ENCODE measurements around the gene CUX1.
A peak's percentile ranks its signal among the peaks of the same experiment; 100 is the strongest.
"Not testable (repeated sequence)": the region's sequence is repeated elsewhere in the genome, so short reads cannot be mapped to it uniquely, and the experiment has no call there.

CUX1 gene

GRCh38 chr7:101884671-101885596 is 67.5 kb downstream of the CUX1 start:
- H3K4me1 ChIP-seq (ENCODE audit: control insufficient read depth, insufficient read depth, low read length), result peaks cover 47% of the 10 kb centered on the region
- H3K4me3 ChIP-seq (ENCODE audit: low read length), result no peak overlapping the region
- H3K27me3 ChIP-seq (ENCODE audit: control insufficient read depth, insufficient read depth, low read length), result no peaks in the 10 kb centered on the region
- no peaks in the 10 kb centered on the region for H3K9me3 ChIP-seq (ENCODE audit: control insufficient read depth, low read length)
- peak overlapping the region; percentile 4 for H3K9ac ChIP-seq (ENCODE audit: low read length)
- H3K36me3 ChIP-seq (ENCODE audit: control insufficient read depth, insufficient read depth, low read length), result no peaks in the 10 kb centered on the region

- Histone ChIP-seq H3K4me3 (ENCODE audit: low read length) (no peak overlapping the region), H3K27me3 (ENCODE audit: control insufficient read depth, insufficient read depth, low read length) (no peaks in the 10 kb centered on the region), H3K4me1 (ENCODE audit: control insufficient read depth, insufficient read depth, low read length) (peaks cover 42% of the 10 kb centered on the region), H3K9me3 (ENCODE audit: control insufficient read depth, low read length) (no peaks in the 10 kb centered on the region), H3K9ac (ENCODE audit: low read length) (peak overlapping the region; percentile 4), H3K36me3 (ENCODE audit: control insufficient read depth, insufficient read depth, low read length) (no peaks in the 10 kb centered on the region)
These were observed 68.2 kb downstream of the CUX1 start for GRCh38 chr7:101885597-101885955.

GRCh38 chr7:101887352-101887751 is 69.9 kb downstream of the CUX1 start:
- not testable (repeated sequence) for H3K36me3 ChIP-seq (ENCODE audit: control insufficient read depth, insufficient read depth, low read length); H3K9ac ChIP-seq (ENCODE audit: low read length); H3K27me3 ChIP-seq (ENCODE audit: control insufficient read depth, insufficient read depth, low read length); H3K4me3 ChIP-seq (ENCODE audit: low read length); H3K9me3 ChIP-seq (ENCODE audit: control insufficient read depth, low read length)
- H3K4me1 ChIP-seq (ENCODE audit: control insufficient read depth, insufficient read depth, low read length), result peaks cover 25% of the 10 kb centered on the region

GRCh38 chr7:101888564-101888963 is 71.1 kb downstream of the CUX1 start:
- not testable (repeated sequence) for H3K27me3 ChIP-seq (ENCODE audit: control insufficient read depth, insufficient read depth, low read length); H3K9me3 ChIP-seq (ENCODE audit: control insufficient read depth, low read length); H3K4me3 ChIP-seq (ENCODE audit: low read length); H3K36me3 ChIP-seq (ENCODE audit: control insufficient read depth, insufficient read depth, low read length); H3K9ac ChIP-seq (ENCODE audit: low read length)
- H3K4me1 ChIP-seq (ENCODE audit: control insufficient read depth, insufficient read depth, low read length), result peaks cover 15% of the 10 kb centered on the region

GRCh38 chr7:101890749-101891523 is 73.5 kb downstream of the CUX1 start:
- H3K4me1 ChIP-seq (ENCODE audit: control insufficient read depth, insufficient read depth, low read length), result peaks cover 1% of the 10 kb centered on the region

GRCh38 chr7:101891936-101892640 is 74.7 kb downstream of the CUX1 start:
- Histone ChIP-seq H3K36me3 (ENCODE audit: control insufficient read depth, insufficient read depth, low read length) (no peaks in the 10 kb centered on the region), H3K4me3 (ENCODE audit: low read length) (no peak overlapping the region), H3K9ac (ENCODE audit: low read length) (no peak overlapping the region), H3K9me3 (ENCODE audit: control insufficient read depth, low read length) (no peaks in the 10 kb centered on the region), H3K4me1 (ENCODE audit: control insufficient read depth, insufficient read depth, low read length) (no peaks in the 10 kb centered on the region), H3K27me3 (ENCODE audit: control insufficient read depth, insufficient read depth, low read length) (no peaks in the 10 kb centered on the region)

More at GRCh38 chr7:101890749-101891523, 73.5 kb downstream of the CUX1 start:
- Histone ChIP-seq H3K27me3 (ENCODE audit: control insufficient read depth, insufficient read depth, low read length) (no peaks in the 10 kb centered on the region), H3K4me3 (ENCODE audit: low read length) (no peak overlapping the region), H3K36me3 (ENCODE audit: control insufficient read depth, insufficient read depth, low read length) (no peaks in the 10 kb centered on the region), H3K9me3 (ENCODE audit: control insufficient read depth, low read length) (no peaks in the 10 kb centered on the region), H3K9ac (ENCODE audit: low read length) (no peak overlapping the region)

- H3K4me1 ChIP-seq (ENCODE audit: control insufficient read depth, insufficient read depth, low read length), result no peaks in the 10 kb centered on the region
- no peak overlapping the region for H3K4me3 ChIP-seq (ENCODE audit: low read length)
- no peaks in the 10 kb centered on the region for H3K36me3 ChIP-seq (ENCODE audit: control insufficient read depth, insufficient read depth, low read length)
- no peak overlapping the region for H3K9ac ChIP-seq (ENCODE audit: low read length)
- no peaks in the 10 kb centered on the region for H3K27me3 ChIP-seq (ENCODE audit: control insufficient read depth, insufficient read depth, low read length)
- H3K9me3 ChIP-seq (ENCODE audit: control insufficient read depth, low read length), result no peaks in the 10 kb centered on the region
These were observed 76.1 kb downstream of the CUX1 start for GRCh38 chr7:101893341-101894082.

- Histone ChIP-seq H3K27me3 (ENCODE audit: control insufficient read depth, insufficient read depth, low read length) (no peaks in the 10 kb centered on the region), H3K4me1 (ENCODE audit: control insufficient read depth, insufficient read depth, low read length) (no peaks in the 10 kb centered on the region), H3K9me3 (ENCODE audit: control insufficient read depth, low read length) (no peaks in the 10 kb centered on the region), H3K9ac (ENCODE audit: low read length) (no peak overlapping the region), H3K4me3 (ENCODE audit: low read length) (no peak overlapping the region), H3K36me3 (ENCODE audit: control insufficient read depth, insufficient read depth, low read length) (no peaks in the 10 kb centered on the region)
These were observed 78.9 kb downstream of the CUX1 start for GRCh38 chr7:101896316-101896715.

- Histone ChIP-seq H3K4me1 (ENCODE audit: control insufficient read depth, insufficient read depth, low read length) (no peaks in the 10 kb centered on the region), H3K36me3 (ENCODE audit: control insufficient read depth, insufficient read depth, low read length) (no peaks in the 10 kb centered on the region), H3K9ac (ENCODE audit: low read length) (no peak overlapping the region), H3K4me3 (ENCODE audit: low read length) (no peak overlapping the region), H3K27me3 (ENCODE audit: control insufficient read depth, insufficient read depth, low read length) (no peaks in the 10 kb centered on the region), H3K9me3 (ENCODE audit: control insufficient read depth, low read length) (no peaks in the 10 kb centered on the region)
These were observed 79.5 kb downstream of the CUX1 start for GRCh38 chr7:101896941-101897340.

GRCh38 chr7:101898106-101898505 is 80.7 kb downstream of the CUX1 start:
- no peaks in the 10 kb centered on the region for H3K4me1 ChIP-seq (ENCODE audit: control insufficient read depth, insufficient read depth, low read length)
- H3K27me3 ChIP-seq (ENCODE audit: control insufficient read depth, insufficient read depth, low read length), result no peaks in the 10 kb centered on the region
- H3K9me3 ChIP-seq (ENCODE audit: control insufficient read depth, low read length), result no peaks in the 10 kb centered on the region
- no peaks in the 10 kb centered on the region for H3K36me3 ChIP-seq (ENCODE audit: control insufficient read depth, insufficient read depth, low read length)
- no peak overlapping the region for H3K4me3 ChIP-seq (ENCODE audit: low read length)
- no peak overlapping the region for H3K9ac ChIP-seq (ENCODE audit: low read length)

GRCh38 chr7:101899616-101900015 is 82.2 kb downstream of the CUX1 start:
- Histone ChIP-seq H3K36me3 (ENCODE audit: control insufficient read depth, insufficient read depth, low read length) (no peaks in the 10 kb centered on the region), H3K9me3 (ENCODE audit: control insufficient read depth, low read length) (no peaks in the 10 kb centered on the region), H3K27me3 (ENCODE audit: control insufficient read depth, insufficient read depth, low read length) (no peaks in the 10 kb centered on the region), H3K4me1 (ENCODE audit: control insufficient read depth, insufficient read depth, low read length) (no peaks in the 10 kb centered on the region), H3K9ac (ENCODE audit: low read length) (no peak overlapping the region), H3K4me3 (ENCODE audit: low read length) (no peak overlapping the region)
